GM21825 (cell line): ENCODE results near the gene GPS2.
A peak's percentile ranks its signal among the peaks of the same experiment; 100 is the strongest.

ENCODE experiments used
- ATAC-seq: cut with Tn5 transposase; IDR thresholded peaks from one replicate; pipeline ENCODE4 v1.9.1; 2021; ENCODE audit warnings: mild to moderate bottlenecking, moderate library complexity; ENCODE audit not compliant: unreplicated experiment

GPS2 gene

GRCh38 chr17:7294614-7295153 lies 20.5 kb downstream of the GPS2 start, which contains the start of gene YBX2:
Gene YBX2 (minus strand): TSS chr17:7294639. CDS start chr17:7294500, 139 bp downstream.
- no peak for ATAC-seq

- ATAC-seq = no peak
These were observed 21.1 kb downstream of the GPS2 start for GRCh38 chr17:7293816-7294613.

- ATAC-seq = no peak
These were observed 22.0 kb downstream of the GPS2 start for GRCh38 chr17:7293159-7293558.

GRCh38 chr17:7292729-7293128 lies 22.4 kb downstream of the GPS2 start:
- no peak for ATAC-seq

- no peak for ATAC-seq
These were observed 23.0 kb downstream of the GPS2 start for GRCh38 chr17:7292194-7292593.

GRCh38 chr17:7290685-7291084 lies 24.5 kb downstream of the GPS2 start:
- no peak for ATAC-seq

- ATAC-seq = no peak
These were observed 25.0 kb downstream of the GPS2 start for GRCh38 chr17:7290166-7290565.

- no peak for ATAC-seq
These were observed 25.7 kb downstream of the GPS2 start for GRCh38 chr17:7289256-7290032.

GRCh38 chr17:7285679-7286078 lies 29.5 kb downstream of the GPS2 start:
- ATAC-seq = no peak

- ATAC-seq = no peak
These were observed 30.2 kb downstream of the GPS2 start for GRCh38 chr17:7284911-7285310.

GRCh38 chr17:7283471-7284216 lies 31.5 kb downstream of the GPS2 start:
- ATAC-seq = no peak

GRCh38 chr17:7282752-7283321 lies 32.3 kb downstream of the GPS2 start:
- no peak for ATAC-seq

GRCh38 chr17:7281953-7282751 lies 33.0 kb downstream of the GPS2 start:
- no peak for ATAC-seq

GRCh38 chr17:7281074-7281952 lies 33.8 kb downstream of the GPS2 start, which contains the start of gene SLC2A4:
Gene SLC2A4 (plus strand): TSS chr17:7281718. CDS start chr17:7281935, 217 bp downstream.
- peak; percentile 46 for ATAC-seq

- ATAC-seq = peak; percentile 53
These were observed 34.6 kb downstream of the GPS2 start for GRCh38 chr17:7280519-7281073.

- ATAC-seq = no peak
These were observed 35.7 kb downstream of the GPS2 start for GRCh38 chr17:7279448-7279847.

- no peak for ATAC-seq
These were observed 48.4 kb downstream of the GPS2 start for GRCh38 chr17:7266784-7267183.

- no peak for ATAC-seq
These were observed 51.4 kb downstream of the GPS2 start for GRCh38 chr17:7263801-7264078.
